K562 (cell line): Measurements from ENCODE around the gene YOD1. TPM values are rescaled to one million over a fixed set of nuclear protein-coding genes. Genes with fewer than 3 reads are reported as not detected.

Experiments
- CEBPB ChIP-seq: fragments of 450-650 bp; IDR thresholded peaks from 2 replicates; pipeline ENCODE4 v1.6.1; 2016; ENCODE audit warnings: missing genetic modification characterization, missing compliant biosample characterization
- CEBPG ChIP-seq, 3 experiments: fragments of 200-800 bp in 1 of 3; sonication (Bioruptor generic) in 1 of 3; sonication (generic) in 1 of 3; formaldehyde crosslinking in 1 of 3; IDR thresholded peaks in 2 of 3; conservative IDR thresholded peaks in 1 of 3; 2 replicates each; pipeline versions ENCODE4 v1.6.1 to v1.8.0; 2016 to 2022; ENCODE audit warnings: missing compliant biosample characterization in 2 of 3, missing genetic modification characterization in 2 of 3, mild to moderate bottlenecking in 1 of 3, missing genetic modification reagents in 1 of 3
- CTBP1 ChIP-seq: fragments of 450-650 bp; IDR thresholded peaks from 2 replicates; pipeline ENCODE4 v1.6.1; 2016; ENCODE audit warnings: borderline replicate concordance
- HLTF ChIP-seq: fragments of 450-650 bp; IDR thresholded peaks from 2 replicates; pipeline ENCODE4 v1.6.1; 2016
- MXI1 ChIP-seq: IDR thresholded peaks from 2 replicates; pipeline ENCODE4 v1.6.1; 2011; ENCODE audit warnings: low read depth, mild to moderate bottlenecking, improper control_type of control experiment, low read length
- PHB2 ChIP-seq: fragments of 450-650 bp; IDR thresholded peaks from 2 replicates; pipeline ENCODE4 v1.6.1; 2017; ENCODE audit warnings: low read depth
- SETDB1 ChIP-seq: IDR thresholded peaks from one replicate; pipeline ENCODE4 v1.6.1; 2012; ENCODE audit warnings: low read length, control low read depth, inconsistent platforms
- TAL1 ChIP-seq: fragments of 450-650 bp; IDR thresholded peaks from 2 replicates; pipeline ENCODE4 v1.6.1; 2016; ENCODE audit warnings: mild to moderate bottlenecking
- XRCC4 ChIP-seq: IDR thresholded peaks from one replicate; pipeline ENCODE4 v1.6.1; 2011; ENCODE audit not compliant: insufficient read depth, insufficient read length; ENCODE audit errors: extremely low read depth
- YY1 ChIP-seq, 3 experiments: IDR thresholded peaks; 2 replicates each; pipeline ENCODE4 v1.6.1; 2011; ENCODE audit warnings: low read length in 2 of 3, mild to moderate bottlenecking in 2 of 3, moderate library complexity in 2 of 3, borderline replicate concordance in 1 of 3, control low read depth in 1 of 3, low read depth in 1 of 3; ENCODE audit not compliant: insufficient read depth in 3 of 3, insufficient replicate concordance in 2 of 3, control insufficient read depth in 1 of 3, insufficient read length in 1 of 3; ENCODE audit errors: extremely low read depth in 1 of 3
- ZNF274 ChIP-seq: IDR thresholded peaks from 2 replicates; pipeline ENCODE4 v1.6.1; 2011; ENCODE audit warnings: low read depth, mild to moderate bottlenecking, low read length, moderate library complexity, borderline replicate concordance
- ZNF311 ChIP-seq: fragments of 250-450 bp; sonication (Bioruptor Pico); IDR thresholded peaks from 2 replicates; pipeline ENCODE4 v1.4.0; 2020; ENCODE audit warnings: mild to moderate bottlenecking, moderate library complexity
- ZNF79 ChIP-seq: fragments of 250-450 bp; sonication (Bioruptor Pico); IDR thresholded peaks from 2 replicates; pipeline ENCODE4 v1.4.0; 2020; ENCODE audit warnings: low read depth, mild to moderate bottlenecking, moderate library complexity
- ZZZ3 ChIP-seq: fragments of 450-650 bp; IDR thresholded peaks from 2 replicates; pipeline ENCODE4 v1.6.1; 2016; ENCODE audit warnings: antibody characterized with exemption, mild to moderate bottlenecking, moderate library complexity
- polyA plus RNA-seq, 8 experiments: library from polyadenylated mRNA; depleted of rRNA in 4 of 8; stranded (reverse) in 5 of 8; unstranded in 3 of 8; fragments of >200 nt; fragmentation: Nextera tagmentation in 2 of 8; fragmentation: Illumina TruSeq in 1 of 8; extraction: Ambion mirVana in 2 of 8; extraction: Trizol in 1 of 8; gene quantifications; 2 replicates each; pipeline versions ENCODE4 v1.2.1 to v1.2.3, GENCODE V29; 2011 to 2014; ENCODE audit warnings: inconsistent platforms in 1 of 8, missing spikeins in 1 of 8
- total RNA-seq, 7 experiments: library from RNA; depleted of rRNA in 6 of 7; stranded (reverse); fragments of >200 nt in 6 of 7; fragmentation: Illumina TruSeq in 2 of 7; extraction: Trizol in 2 of 7; gene quantifications; 2 replicates each; pipeline versions ENCODE4 v1.2.1 to v1.2.3, GENCODE V29; 2011 to 2021; ENCODE audit warnings: low replicate concordance in 1 of 7
- TF ChIP-seq, protein P1 (sequence below), 2 experiments: fragments of 450-650 bp in 1 of 2; sonication (generic) in 1 of 2; formaldehyde crosslinking in 1 of 2; IDR thresholded peaks; 2 replicates each; pipeline versions ENCODE4 v1.7.1 to v1.9.0; 2016 to 2022; ENCODE audit warnings: inconsistent platforms in 1 of 2, mild to moderate bottlenecking in 1 of 2, missing genetic modification reagents in 1 of 2
- TF ChIP-seq, protein P2 (sequence below): fragments of 250-450 bp; sonication (Bioruptor Pico); IDR thresholded peaks from 2 replicates; pipeline ENCODE4 v1.8.0; 2022; ENCODE audit warnings: inconsistent platforms, mild to moderate bottlenecking, moderate library complexity, borderline replicate concordance

YOD1 gene
- total and polyA plus RNA-seq, 9 of the 15 experiments (the other 6 are each of a cell fraction or from before 2014, with no cell fraction given): 18.2 to 78.1 (median 46.9) TPM

GRCh38 chr1:207039380-207040180, 11.4 kb downstream of the YOD1 start (continued):
- TF ChIP-seq, protein P1, sequence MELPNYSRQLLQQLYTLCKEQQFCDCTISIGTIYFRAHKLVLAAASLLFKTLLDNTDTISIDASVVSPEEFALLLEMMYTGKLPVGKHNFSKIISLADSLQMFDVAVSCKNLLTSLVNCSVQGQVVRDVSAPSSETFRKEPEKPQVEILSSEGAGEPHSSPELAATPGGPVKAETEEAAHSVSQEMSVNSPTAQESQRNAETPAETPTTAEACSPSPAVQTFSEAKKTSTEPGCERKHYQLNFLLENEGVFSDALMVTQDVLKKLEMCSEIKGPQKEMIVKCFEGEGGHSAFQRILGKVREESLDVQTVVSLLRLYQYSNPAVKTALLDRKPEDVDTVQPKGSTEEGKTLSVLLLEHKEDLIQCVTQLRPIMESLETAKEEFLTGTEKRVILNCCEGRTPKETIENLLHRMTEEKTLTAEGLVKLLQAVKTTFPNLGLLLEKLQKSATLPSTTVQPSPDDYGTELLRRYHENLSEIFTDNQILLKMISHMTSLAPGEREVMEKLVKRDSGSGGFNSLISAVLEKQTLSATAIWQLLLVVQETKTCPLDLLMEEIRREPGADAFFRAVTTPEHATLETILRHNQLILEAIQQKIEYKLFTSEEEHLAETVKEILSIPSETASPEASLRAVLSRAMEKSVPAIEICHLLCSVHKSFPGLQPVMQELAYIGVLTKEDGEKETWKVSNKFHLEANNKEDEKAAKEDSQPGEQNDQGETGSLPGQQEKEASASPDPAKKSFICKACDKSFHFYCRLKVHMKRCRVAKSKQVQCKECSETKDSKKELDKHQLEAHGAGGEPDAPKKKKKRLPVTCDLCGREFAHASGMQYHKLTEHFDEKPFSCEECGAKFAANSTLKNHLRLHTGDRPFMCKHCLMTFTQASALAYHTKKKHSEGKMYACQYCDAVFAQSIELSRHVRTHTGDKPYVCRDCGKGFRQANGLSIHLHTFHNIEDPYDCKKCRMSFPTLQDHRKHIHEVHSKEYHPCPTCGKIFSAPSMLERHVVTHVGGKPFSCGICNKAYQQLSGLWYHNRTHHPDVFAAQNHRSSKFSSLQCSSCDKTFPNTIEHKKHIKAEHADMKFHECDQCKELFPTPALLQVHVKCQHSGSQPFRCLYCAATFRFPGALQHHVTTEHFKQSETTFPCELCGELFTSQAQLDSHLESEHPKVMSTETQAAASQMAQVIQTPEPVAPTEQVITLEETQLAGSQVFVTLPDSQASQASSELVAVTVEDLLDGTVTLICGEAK (IDR thresholded peaks at IDR 0.05): no peak
- TF ChIP-seq, protein P1 (CRISPR knock-in tag; IDR thresholded peaks at IDR 0.05): no peak
- TF ChIP-seq MXI1: no peak
- TF ChIP-seq CEBPB (tag): peak; percentile 87
- no peak for TF ChIP-seq SETDB1
- TF ChIP-seq XRCC4: no peak
- TF ChIP-seq ZZZ3: no peak
- peak; percentile 27; the same call in 1 of the 2 replicates for TF ChIP-seq CTBP1
- TF ChIP-seq ZNF274: no peak
- TF ChIP-seq PHB2: no peak
- TF ChIP-seq ZNF311 (CRISPR knock-in tag): no peak
- TF ChIP-seq ZNF79: no peak
- TF ChIP-seq HLTF: no peak
- TF ChIP-seq, protein P2, sequence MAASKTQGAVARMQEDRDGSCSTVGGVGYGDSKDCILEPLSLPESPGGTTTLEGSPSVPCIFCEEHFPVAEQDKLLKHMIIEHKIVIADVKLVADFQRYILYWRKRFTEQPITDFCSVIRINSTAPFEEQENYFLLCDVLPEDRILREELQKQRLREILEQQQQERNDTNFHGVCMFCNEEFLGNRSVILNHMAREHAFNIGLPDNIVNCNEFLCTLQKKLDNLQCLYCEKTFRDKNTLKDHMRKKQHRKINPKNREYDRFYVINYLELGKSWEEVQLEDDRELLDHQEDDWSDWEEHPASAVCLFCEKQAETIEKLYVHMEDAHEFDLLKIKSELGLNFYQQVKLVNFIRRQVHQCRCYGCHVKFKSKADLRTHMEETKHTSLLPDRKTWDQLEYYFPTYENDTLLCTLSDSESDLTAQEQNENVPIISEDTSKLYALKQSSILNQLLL (CRISPR knock-in tag): no peak
- no peak for TF ChIP-seq TAL1
- TF ChIP-seq YY1 (IDR thresholded peaks at IDR 0.05; ENCODE audit: borderline replicate concordance in 1 of 3, control insufficient read depth in 1 of 3, extremely low read depth in 1 of 3, insufficient read depth in 3 of 3, insufficient read length in 1 of 3, insufficient replicate concordance in 2 of 3, low read depth in 1 of 3, low read length in 2 of 3): no peak
- TF ChIP-seq CEBPG (CRISPR knock-in tag; IDR thresholded peaks at IDR 0.05): no peak; the same call in 1 of the 2 replicates
- TF ChIP-seq CEBPG (tag; conservative IDR thresholded peaks at IDR 0.05 in 1 of 2, IDR thresholded peaks at IDR 0.05 in 1 of 2): peak; percentile 83 to 84
